Head of caudate nucleus (tissue), 42 donors: ENCODE measurements around the gene PDGFRB.

Experiments
- DNase-seq, 42 donors: peaks; one replicate each; pipeline versions ENCODE4 v3.0.0 to v3.0.0-alpha.2; 2020 to 2021; ENCODE audit warnings: mixed read lengths in 7 of 42
- intact Hi-C: fragments of 100-400 bp; cut with DNase I; formaldehyde crosslinking; loops from one replicate; pipeline ENCODE4 v1.15.0; 2022

Gene PDGFRB

DNA sequence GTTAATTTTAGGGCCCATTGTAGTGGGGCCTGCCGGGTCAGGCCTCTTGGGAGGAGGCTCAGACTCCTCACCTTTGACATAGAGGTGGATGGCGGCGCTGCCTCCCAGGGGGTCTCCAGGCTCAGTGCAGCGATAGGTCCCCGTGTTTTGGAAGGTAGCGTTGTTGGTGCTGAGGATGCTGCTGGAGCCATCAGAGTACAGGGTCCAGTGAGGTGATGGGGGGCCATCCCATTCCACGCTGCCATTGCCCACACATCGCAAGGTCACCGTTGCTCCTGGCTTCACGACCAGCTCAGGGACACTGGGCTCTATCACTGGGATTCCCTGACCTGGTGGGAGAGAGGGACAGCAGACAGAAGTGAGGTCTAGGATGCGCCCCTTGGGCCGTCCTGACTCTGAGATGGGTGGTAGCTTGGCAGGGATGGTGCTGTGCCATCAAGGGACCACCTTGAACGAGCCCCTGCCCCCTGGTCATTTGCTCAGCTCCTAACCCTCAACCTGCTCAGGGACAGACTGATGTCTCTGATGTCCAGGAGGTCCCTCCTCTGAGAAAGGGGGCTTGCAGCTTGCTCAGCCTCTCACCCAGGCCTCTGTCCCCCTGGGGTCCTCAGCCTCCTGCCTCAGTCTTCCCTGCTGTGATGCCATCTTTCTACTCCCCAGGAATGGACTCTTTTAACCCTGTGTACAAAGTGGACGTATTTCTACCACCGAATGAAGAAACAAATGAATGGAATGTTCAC is 74.8 kb downstream of the PDGFRB start:
- intact Hi-C loops = no loop called here

DNA sequence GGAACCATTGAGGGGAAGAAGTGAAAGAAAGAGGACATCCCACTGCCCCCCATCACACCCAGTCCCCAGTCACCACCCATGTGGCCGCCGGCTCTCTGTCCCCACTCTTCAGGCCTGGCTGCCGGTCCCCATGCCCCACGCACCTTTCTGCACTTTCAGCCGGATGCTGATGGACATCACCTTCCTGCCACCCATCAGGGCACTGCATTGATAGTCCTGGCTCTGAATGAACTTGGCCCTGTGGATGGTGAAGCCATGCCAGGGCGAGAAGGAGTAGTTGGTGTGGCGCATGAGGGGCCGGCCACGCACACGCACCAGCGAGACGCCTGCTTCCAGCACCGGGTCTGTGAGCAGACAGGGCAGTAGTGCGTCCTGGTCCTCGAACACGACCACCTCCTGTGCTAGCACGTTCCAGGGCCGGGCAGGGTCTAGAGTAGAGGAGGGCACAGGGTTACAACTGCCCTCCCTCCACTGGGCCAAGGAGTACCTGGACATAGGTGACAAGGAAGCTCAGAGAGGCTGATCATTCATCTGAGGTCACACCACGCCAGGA is 75.7 kb downstream of the PDGFRB start:
- DNase-seq = peak in 10 of 42 donors; percentile 5 to 35 (median 12)
- intact Hi-C loops = no loop called here

More for the DNA sequence above, 74.8 kb downstream of the PDGFRB start:
- DNase-seq = peak in 8 of 42 donors; percentile 5 to 30 (median 16)

DNA sequence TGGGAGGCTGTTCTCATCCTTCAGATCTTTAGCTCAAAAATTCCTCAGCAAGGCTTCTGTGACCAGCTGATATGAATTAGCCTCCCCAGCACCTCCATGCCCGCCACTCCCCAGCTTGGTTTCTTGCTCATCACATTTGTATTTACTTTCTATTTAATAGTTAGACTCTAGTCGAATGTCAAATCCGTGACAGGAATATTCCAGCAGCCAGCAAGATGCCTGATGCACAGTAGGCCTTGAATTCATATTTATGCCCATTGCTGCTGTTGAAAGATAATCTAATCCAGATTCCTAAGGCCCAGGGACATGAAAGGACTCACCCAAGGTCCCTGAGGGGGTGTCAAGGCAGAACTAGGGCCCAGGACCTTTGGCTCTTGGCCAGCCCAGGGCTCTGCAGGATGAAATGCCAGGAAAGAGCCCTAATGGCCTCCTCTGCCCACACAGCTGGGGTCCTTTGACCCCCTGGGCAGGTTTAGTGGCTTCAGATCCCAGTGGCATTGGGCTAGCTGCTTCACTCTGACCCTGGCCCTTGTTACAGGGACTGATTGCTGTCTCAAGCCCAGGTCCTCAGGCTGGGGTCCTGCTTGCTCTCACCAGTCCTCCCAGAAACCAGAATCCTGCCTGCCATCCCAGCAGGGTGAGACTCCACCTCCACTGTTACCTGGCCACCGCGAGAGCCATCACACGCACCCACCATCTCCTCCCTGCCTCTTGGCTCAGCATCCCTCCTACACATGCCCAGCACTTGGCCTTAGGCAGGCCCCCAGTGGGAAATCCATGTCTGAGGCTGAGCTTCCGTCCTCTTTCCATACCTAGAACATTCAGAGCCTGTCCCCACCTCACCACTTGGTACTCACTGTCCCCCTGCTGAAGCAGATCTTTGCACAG is 76.6 kb downstream of the PDGFRB start:
- peak in 10 of 42 donors; percentile 4 to 31 (median 14) for DNase-seq
- intact Hi-C loops = no loop called here

DNA sequence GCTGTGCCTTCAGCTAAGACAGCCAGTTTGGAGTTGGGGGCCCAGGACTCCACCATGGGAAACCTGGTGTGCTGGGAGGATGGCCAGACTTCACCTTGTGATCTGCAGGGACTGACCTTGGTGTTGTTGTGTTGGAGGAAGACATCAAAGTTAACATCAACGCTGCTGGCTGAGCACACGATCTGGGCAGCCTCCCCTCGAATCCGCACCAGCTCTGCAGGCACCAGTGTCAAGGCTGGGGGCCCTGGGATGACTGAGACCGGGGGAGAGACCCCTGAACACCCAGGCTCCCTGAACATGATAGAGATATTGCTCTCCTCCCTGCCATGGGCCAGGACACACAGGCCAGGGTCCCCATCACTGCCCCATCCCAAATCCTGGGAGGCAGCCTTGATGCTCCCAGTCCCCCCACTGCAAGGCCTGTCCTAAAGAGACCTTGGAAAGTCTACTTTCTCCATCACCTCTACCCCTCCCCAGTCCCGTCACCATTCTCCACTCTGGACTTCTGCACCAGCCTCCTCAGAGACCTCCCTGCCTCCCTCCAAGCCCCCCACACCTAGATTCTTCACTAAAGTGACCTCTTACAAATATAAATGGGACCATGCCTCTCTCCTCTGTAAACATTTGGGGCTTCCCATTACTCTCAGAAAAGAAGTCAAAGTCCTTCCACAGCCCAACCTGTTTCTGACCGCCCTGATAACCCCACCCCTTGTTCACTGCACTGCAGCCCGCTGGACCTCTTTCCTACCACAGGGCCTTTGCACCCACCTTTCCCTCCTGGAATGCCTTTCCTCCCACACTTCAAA is 77.4 kb downstream of the PDGFRB start:
- intact Hi-C loops = no loop called here
- DNase-seq = peak in 9 of 42 donors; percentile 3 to 29 (median 14)

DNA sequence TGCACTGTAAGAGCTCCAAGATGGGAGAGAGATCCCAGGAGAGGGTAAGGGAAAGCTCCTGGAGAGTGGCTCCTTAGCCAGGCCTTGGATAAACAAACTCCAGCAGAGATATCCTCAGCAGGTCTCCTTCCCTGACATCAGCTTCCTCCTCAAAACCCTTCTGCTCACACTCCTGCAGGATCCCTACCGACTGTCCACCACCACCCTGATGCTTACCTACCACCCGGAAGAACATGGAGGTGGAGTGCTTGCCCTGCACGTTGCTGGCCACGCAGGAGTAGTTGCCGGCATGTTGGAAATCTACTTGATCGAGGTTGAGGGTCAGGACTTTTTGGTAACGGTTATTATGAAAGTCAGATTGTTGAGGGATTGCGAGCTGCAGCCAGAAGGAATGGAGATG is 78.6 kb downstream of the PDGFRB start:
- peak in 8 of 42 donors; percentile 5 to 28 (median 12) for DNase-seq
- intact Hi-C loops = no loop called here

DNA sequence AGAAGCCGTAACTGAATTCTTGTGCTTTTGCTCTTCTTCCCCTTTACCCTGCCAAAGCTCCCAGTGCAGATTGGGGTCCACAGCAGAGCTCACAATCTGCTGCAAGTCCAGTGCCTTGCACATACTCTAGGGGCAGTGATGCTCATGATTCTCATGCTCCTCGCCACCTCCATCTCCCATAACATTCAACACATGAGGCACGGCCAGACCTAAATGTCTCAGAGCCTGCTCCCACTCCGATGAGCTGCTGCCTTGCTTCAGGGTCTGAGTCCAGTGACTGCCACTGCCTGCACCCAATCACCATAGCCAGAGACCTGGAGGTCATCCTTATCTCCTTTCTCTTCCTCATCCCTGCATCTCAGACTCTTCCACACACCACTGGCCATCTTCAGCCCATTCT is 79.8 kb downstream of the PDGFRB start:
- peak in 13 of 42 donors; percentile 3 to 41 (median 13) for DNase-seq
- intact Hi-C loops = no loop called here

DNA sequence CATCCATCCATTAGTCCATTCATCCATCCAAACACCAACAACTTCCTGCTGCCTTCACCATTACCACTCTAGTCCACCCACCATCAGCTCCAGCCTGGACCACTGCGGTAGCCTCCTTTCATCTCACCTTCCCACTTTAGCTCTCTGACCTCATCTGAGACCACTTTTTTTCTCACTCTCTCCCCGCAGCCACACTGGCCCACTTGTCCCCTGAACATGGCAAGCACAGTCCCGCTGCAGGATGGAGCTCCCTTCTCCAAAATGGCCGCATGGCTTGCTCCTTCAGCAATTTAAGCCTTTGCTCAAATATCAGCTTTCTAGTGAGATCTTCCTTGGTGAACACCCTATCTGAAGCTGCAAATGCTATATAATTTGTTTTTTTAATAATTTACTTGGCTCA is 80.4 kb downstream of the PDGFRB start:
- intact Hi-C loops = no loop called here
- peak in 12 of 42 donors; percentile 2 to 38 (median 11) for DNase-seq

DNA sequence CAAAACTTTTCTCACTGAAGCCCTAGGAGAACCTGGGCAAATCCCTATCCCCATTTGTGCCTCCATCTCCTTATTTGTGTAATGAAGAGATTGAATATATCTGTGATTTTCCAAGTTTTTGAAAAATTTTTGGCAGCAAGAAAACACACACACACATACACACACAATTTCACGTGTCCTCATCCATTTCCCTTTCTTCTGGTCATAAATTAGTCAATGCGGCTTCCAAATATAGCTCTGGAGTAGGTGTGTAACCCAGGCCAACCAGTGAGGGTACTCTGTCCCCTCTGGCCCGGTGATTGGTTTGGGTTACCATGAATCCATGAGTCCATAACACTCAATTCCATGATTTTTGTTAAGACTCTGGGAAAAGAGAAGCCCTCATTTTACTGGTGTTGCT is 82.0 kb downstream of the PDGFRB start:
- intact Hi-C loops = no loop called here
- DNase-seq = peak in 4 of 42 donors; percentile 1 to 28 (median 6)

DNA sequence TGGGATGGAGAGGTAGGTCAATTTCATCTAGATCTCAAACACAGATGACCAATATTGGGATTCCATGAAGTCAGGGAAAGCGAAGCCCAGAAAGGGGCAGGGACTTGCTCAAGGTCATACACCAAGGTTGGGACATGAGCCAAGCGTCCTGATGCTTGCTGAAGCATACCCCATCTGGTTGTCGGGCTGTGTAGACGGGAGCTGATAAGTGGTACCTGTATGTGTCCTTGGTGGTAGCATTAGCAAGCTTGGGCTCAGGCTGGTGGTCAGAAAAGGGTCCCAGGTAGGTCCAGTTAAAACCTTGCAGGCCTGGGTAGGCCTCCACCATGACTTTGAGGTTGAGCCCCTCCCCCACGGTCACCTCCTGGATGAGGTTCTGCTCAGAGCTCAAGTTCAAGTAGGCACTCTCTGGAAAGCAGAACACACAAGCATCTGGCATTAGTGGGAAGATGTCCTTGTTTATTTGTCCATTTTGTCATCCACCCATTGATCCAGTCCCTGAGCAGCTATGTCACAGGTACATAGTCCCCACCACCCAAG is 82.5 kb downstream of the PDGFRB start:
- intact Hi-C loops = no loop called here
- DNase-seq = peak in 17 of 42 donors; percentile 3 to 37 (median 13)

DNA sequence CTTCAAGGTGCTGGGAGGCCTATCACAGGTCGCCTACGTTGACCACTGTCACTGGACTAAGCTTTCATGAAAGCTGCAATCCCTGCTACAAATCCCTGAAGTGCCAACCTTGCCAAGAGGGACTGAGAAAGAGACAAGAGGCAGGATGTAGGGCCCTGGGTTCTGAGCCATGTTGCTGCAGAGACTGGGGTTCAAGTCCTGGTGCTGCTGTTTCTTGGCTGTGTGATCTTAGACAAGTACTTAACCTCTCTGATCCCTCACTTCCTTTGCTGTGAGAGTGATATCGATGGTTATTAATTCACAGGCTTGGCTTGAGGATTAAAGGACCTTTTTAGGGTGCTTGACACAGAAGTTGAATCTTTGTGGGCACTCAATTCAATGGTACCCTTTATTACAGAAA is 84.8 kb downstream of the PDGFRB start:
- DNase-seq = peak in 4 of 42 donors; percentile 2 to 12 (median 6)
- intact Hi-C loops = no loop called here

DNA sequence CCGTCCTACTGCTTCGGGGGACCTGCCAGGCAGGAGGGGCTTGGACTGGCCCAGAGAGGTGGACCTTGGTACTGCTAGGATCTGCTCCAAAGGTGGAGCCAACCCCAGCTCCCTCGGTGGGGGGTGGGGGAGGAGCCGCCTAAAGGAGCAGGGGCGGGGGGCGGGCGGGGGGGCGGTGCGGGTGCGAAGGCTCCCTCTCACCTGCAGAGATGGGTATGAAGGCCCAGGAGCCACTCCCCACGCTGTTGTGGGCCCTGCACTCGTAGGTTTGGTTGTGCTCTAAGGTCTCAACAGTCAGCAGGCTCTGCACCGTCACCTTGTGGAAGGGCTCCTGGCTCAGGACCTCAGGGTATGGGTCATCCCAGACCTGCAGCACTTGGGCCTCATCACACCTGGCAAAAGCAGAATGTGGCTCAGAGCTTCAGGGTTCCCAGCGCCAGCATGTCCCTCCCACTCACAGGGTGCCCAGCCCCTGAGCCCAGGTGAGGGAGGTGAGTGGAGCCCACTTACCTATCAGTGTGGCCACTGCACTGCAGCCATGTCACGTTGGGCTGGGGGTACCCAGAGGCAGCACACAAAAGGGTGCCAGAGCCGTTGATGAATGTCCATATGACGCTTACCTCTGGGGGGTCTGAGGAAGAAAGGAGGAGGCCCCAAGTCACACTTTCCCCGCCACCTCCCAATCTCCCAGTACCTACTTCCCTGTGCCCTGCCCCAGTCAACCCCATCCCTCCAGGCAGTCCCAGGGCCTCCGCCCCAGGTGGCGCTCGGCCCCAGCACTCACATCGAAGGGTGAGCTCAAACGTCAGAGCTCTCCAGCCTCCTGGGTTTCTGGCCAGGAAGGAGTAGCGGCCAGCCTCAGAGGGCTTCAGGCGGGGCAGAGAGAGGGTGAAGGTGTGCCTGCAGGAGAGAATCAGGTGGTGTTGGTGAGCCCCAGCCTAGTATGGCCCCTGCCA is 85.7 kb downstream of the PDGFRB start:
- intact Hi-C loops = no loop called here
- DNase-seq = peak in 5 of 42 donors; percentile 8 to 36 (median 11)

DNA sequence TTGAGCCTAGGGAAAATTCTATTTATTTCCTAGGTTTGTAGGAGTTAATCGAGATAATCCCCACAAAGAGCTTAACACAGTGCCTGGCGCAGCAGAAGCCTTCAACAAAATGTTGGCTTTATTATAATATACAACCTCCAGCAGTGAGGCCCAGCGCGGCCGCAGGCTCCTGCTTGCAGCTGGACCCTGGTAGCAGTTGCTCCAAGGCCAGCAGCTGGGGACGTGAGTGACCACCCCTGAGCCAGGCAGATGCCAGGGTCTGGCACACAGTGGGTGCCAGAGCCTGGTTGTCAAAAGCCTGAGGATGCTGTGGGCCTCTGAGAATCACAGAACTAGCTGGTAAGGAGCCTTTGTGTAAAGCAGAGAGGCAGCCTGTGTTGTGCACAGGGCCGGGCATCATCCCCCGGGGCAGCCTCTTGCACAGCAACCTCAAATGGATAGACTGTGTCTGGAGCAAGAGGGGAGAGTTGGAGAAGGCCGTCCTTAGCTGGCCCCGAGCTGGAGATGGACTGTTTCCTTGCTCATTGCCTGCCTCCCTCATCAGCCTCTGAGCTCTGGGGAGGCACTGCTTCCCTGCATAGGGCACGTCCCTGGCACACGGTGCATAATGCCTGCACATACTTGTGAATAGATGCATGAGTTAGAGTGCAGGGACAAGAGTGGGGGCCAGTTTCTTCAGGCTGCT is 86.5 kb downstream of the PDGFRB start:
- DNase-seq = peak in 3 of 42 donors; percentile 11 to 28 (median 12)
- intact Hi-C loops = no loop called here

DNA sequence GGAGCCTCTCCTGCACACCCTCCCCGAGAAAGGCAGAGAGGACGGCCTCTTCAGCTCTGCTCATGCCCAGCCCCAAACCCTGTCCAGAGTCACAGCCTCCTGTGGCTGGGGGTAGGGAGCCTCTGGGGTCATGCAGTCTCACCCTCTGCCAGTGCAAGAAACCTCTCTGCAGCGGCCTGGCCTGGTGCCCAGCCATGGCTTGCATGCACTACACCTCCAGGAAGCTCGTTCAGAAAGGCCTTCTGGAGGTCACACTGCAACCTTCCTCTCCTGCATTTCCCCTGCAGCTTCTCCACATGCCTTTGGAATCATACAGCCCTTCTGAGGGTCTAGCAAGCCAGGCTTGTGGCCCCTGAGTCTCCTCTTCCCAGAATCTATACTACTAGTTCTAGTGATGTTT is 87.2 kb downstream of the PDGFRB start:
- DNase-seq = no peak
- intact Hi-C loops = no loop called here

DNA sequence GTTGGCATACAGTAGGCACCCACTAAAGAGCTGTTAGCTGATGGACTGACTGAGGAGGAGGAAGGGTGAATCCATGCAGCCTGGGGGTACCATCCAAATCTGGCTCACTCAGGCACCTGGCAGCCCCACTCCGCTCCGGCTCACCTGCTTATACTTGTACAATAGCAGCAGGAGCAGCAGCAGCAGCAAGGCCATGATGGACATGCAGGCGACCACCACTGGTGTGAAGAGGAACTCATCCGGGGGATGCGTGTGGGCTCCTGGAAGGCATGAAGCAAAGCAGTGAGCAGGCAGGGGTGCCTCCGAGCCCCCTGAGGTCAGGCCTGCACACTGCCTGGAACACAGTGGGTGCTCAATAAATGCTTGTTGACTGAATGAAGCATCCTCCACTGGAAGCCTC is 87.6 kb downstream of the PDGFRB start:
- DNase-seq = no peak
- intact Hi-C loops = no loop called here

DNA sequence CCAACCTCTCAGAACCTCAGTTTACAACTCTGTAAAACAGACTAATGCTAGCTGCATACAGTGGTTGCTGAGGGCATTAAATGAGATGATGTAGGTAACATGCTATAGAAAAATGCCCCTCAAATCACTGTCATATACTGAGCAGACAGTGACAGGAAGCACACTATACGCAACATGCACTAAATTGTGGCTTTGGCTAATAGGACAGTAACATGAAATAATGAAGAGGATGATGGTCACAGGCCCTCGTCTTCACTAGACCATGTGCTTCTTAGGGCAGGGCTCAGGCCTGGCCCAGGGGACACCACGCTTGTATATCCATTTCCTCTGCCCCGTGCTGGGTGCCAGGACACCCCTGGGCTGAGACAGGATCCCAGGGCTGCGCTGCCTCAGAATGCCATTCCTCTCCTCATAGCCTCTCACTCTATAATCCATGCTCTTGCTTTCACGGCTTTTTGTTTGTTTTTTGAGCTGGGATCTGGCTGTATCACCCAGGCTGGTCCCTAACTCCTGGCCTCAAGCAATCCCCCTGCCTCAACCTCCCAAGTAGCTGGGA is 88.2 kb downstream of the PDGFRB start:
- DNase-seq = peak in 2 of 42 donors; percentile 5 to 15
- intact Hi-C loops = no loop called here

DNA sequence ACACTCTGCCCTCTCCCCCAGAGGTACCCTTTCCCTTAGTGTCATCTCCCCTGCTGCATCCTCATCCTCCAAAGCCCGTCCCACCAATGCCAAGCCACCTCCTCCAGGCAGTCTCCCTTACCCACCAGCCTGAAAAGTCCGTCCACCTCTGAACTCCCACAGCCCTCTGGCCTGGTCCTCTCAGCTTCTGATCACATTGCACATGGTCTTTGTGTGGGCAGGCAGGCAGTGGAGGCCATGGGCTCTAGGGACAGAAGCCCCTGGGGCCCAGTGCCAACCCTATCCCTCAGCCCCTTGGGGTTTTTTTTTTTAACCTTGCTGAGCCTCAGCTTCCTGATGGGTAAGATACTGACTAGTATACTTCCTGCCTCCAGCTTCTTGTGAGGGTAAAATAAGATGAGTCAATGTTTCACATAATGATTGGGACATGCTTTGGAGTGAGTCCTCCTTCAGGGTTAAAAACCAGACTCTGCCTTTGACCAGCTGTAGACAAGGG is 88.7 kb downstream of the PDGFRB start:
- intact Hi-C loops = no loop called here
- peak in 4 of 42 donors; percentile 3 to 21 (median 13) for DNase-seq
